Activated CD4-positive, alpha-beta T cell treated with anti-CD3 and anti-CD28 coated beads, Interleukin-2, Interleukin-4, amounts not matched to agents 100 ng/mL and 50 ng/mL, durations not matched to agents 16 hours and 8 hours (primary cell): ENCODE results near the gene AOPEP.

ENCODE experiments used
- DNase-seq: peaks from one replicate; pipeline ENCODE4 v3.0.0-alpha.2; 2020; ENCODE audit warnings: low spot score

Gene AOPEP

GRCh38 chr9:95081998-95082397 lies 355.5 kb downstream of the AOPEP start:
- no peak for DNase-seq

- DNase-seq, result no peak
Measured at GRCh38 chr9:95082401-95083084, 356.0 kb downstream of the AOPEP start.

- no peak for DNase-seq
Measured at GRCh38 chr9:95083086-95083768, 356.7 kb downstream of the AOPEP start.

- DNase-seq, result no peak
Measured at GRCh38 chr9:95084254-95084934, 357.9 kb downstream of the AOPEP start.

- DNase-seq, result no peak
Measured at GRCh38 chr9:95085036-95085770, 358.7 kb downstream of the AOPEP start.

GRCh38 chr9:95085861-95086563 lies 359.5 kb downstream of the AOPEP start:
- DNase-seq, result no peak

GRCh38 chr9:95086564-95086955 lies 360.1 kb downstream of the AOPEP start:
- no peak for DNase-seq

GRCh38 chr9:95087659-95088242 lies 361.3 kb downstream of the AOPEP start:
- DNase-seq, result no peak

- DNase-seq, result no peak
Measured at GRCh38 chr9:95088421-95089161, 362.1 kb downstream of the AOPEP start.

DNA sequence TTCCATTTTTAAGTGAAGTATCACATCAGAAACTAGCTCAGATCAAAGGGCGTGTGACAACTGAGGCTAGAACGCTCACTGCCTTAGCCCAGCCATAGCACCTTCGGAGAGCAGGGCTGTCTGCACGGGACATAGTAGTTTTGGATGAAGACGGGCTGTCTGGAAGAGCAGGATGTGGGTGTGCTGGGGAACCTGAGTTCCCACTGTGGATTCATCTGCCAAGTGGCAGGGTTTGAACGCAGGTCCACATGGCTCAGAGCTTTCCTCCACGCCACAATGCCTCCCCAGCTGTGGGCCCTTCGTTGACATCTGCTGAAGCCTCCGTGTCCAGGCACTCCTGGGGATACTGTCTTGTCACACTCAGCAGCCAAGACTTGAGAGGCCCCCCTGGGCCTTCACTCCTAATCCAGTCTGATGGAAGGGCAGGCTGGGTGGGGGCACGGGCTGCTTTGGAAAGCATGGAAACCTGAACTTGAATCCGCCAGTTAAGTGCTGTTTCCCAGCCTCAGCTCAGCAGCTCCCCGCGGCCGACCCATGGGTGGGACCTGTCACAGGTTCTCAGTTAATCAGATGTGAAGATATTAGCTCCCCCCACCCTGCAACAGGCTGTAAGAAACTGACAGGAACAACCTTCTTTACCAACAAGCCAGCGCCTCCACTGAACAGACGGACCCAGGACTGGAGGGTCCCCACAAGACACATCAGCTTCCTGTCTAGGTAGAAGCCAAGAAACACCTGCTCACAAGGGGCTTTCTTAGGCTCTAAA lies 362.9 kb downstream of the AOPEP start:
- DNase-seq, result no peak

DNA sequence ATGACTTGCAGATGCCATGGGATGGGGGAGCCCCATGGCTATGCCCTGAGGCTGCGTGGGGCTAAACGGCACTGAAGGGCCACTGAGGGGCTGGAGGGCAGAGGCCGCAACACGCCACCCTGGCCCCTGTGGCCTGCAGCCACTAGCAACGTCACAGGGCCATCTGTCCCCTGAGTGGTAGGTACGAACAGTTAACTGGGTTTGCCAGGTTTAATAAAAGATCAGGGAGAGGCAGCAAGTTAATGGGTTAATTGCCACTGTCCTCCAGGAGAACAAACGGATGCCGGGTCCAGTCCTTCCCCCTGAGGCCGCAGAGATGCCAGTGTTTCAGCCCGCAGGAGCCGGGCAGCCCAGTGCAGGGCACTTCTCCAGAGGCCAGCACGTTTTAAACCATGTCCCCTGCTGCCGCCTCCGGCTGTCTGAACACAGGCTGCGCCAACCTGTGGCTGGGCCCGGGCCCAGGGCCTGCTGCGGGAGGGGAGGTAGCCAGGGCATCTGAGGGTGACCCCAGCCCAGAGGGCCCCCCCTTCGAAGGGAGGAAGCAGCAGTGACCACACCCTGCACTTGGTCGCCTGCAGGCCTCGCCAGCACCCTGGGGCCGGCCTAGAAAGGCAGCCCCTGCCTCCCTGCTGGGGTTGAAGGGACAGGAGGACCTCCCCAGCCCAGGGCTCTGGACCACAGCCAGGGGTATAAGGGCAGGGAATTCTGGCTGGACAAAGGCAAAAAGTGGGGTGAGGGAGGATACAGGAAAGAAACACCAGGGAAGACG lies 363.7 kb downstream of the AOPEP start:
- DNase-seq, result no peak

- DNase-seq, result no peak
Measured at GRCh38 chr9:95090871-95091577, 364.5 kb downstream of the AOPEP start.

DNA sequence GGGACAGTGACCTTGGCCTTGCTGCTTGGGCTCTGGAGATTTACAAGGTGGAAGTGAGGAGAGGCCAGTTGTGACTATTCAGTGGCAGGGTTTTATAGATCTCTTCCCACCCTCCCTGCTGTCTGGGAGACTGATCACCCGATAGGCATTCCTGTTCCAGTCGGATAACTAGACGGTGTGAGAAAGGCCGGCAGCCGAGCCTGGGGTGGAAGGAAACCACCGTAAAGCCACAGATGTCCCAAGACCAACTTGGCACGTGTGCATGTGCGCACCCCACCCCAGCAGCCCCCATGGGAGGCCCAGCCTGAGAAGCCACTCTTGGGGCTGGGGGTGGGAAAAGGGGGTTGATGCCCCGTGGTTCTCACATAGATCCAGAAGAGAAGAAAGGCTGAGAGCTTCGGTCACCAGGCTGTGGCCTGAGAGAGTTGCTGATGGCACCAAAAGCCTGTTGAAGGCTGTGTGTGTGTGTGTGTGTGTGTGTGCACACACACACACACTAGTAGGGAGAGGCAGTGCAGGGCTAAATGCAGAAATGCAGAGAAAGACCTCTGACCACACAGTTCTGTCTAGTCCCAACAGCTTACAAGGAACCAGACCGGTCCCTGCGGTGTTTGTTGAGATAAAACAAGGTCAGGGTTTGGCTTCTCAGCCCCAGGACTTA lies 365.2 kb downstream of the AOPEP start:
- DNase-seq, result no peak

GRCh38 chr9:95092262-95093072 lies 366.0 kb downstream of the AOPEP start:
- DNase-seq, result no peak

GRCh38 chr9:95093586-95093985 lies 367.1 kb downstream of the AOPEP start:
- DNase-seq, result no peak

DNA sequence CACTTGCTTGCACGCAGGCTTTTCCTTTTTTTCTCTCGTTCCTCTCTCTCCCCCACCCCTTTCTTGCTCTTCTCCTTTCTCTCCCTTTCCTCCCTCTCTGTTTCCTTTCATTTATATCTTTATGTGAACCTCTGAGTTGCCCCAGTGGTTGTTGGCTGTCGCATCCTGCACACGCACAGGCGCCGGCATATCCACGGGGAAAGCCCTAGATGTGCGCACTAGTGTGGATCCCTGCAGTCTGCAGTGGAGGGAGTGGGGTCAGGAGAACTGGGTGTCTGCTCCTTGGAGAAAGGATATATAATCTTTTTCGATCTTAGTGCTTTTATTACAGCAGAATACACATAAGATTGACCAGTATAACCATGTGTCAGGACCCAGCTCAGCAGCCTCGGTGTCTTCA lies 367.5 kb downstream of the AOPEP start:
- no peak for DNase-seq

DNA sequence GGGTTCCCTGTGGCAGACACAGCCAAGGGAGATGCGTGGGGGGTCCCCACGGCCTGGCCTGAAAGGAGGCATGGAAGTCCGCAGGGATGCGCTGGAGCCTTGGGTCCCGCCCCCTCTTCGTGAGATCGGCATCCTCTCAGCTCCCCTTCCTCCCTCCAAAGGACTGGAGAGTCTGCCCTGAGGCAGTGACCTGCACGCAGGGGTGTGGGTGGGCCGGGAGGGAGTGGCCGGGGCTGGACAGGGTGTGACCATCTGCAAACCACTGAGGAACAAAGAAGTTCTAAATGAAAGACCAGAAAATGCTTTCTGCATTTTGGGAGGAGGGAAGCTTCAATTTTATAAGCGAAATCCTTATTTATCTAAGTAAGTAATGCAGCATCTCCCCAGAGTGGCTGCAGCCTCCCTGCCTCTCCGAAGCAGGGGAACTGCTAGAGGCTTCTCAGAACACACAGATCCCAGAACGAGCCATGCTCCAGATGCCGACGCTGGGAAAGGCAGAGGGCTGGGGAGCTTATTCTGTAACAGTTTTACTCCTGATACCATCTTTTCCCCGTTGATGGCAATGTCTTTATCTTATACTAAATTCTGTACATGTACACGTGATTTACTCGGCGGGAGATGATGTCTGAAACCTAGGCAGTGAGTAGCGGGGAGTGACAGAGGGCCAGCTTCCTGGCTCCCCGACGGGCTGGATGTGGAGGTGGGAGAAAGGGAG lies 369.3 kb downstream of the AOPEP start:
- DNase-seq, result no peak
